H1 (cell line): ENCODE data around the gene PHKG2. TPM values are rescaled to one million over a fixed set of nuclear protein-coding genes. Genes with fewer than 3 reads are reported as not detected.

ENCODE experiments used
- CTCF ChIA-PET: fragments of 300-600 bp; sonication (Branson Sonifier 250); formaldehyde crosslinking; loops from one replicate; lab custom pipeline; 2021; ENCODE audit not compliant: partially characterized antibody; lab: Charles Lee
- POLR2A ChIA-PET: fragments of 300-600 bp; sonication (Branson Sonifier 250); formaldehyde crosslinking; loops from one replicate; lab custom pipeline; 2021; ENCODE audit warnings: inconsistent platforms; ENCODE audit not compliant: partially characterized antibody; lab: Charles Lee
- DNase-seq, 2 experiments: peaks; one replicate each; pipeline versions ENCODE4 v3.0.0 to v3.0.0-alpha.2; 2010 to 2022; ENCODE audit warnings: low spot score in 2 of 2, low read depth in 1 of 2, mixed read lengths in 1 of 2
- FAIRE-seq: peaks from 2 replicates; lab custom pipeline; 2011; peaks lifted over from hg19 to GRCh38; lab: Jason Lieb, UNC
- H2AFZ ChIP-seq: 2 replicates; pipeline ENCODE4 v1.8.1; 2012; ENCODE audit warnings: low read length, inconsistent platforms
- H2AK5ac ChIP-seq: 2 replicates; pipeline ENCODE4 v1.6.1; 2013; ENCODE audit warnings: low read depth, low read length
- H2BK120ac ChIP-seq: replicated peaks from 2 replicates; pipeline ENCODE3; 2013; ENCODE audit warnings: low read depth, low read length, inconsistent platforms
- H2BK12ac ChIP-seq: 2 replicates; pipeline ENCODE4 v1.6.1; 2013; ENCODE audit warnings: low read depth, low read length
- H2BK15ac ChIP-seq: 2 replicates; pipeline ENCODE4 v1.6.1; 2013; ENCODE audit warnings: low read length
- H2BK20ac ChIP-seq: 2 replicates; pipeline ENCODE4 v1.6.1; 2013; ENCODE audit warnings: low read length
- H2BK5ac ChIP-seq: 2 replicates; pipeline ENCODE4 v1.6.1; 2013; ENCODE audit warnings: low read depth, low read length
- H3K14ac ChIP-seq: 2 replicates; pipeline ENCODE4 v1.6.1; 2013; ENCODE audit warnings: inconsistent platforms; ENCODE audit not compliant: insufficient read length
- H3K18ac ChIP-seq: 2 replicates; pipeline ENCODE4 v1.6.1; 2013; ENCODE audit warnings: low read length; ENCODE audit errors: extremely low read depth
- H3K23ac ChIP-seq: 2 replicates; pipeline ENCODE4 v1.6.1; 2013; ENCODE audit warnings: inconsistent platforms; ENCODE audit not compliant: insufficient read length
- H3K23me2 ChIP-seq: 2 replicates; pipeline ENCODE4 v1.6.1; 2013; ENCODE audit warnings: low read depth, low read length
- H3K27ac ChIP-seq: 2 replicates; pipeline ENCODE4 v1.6.1; 2011; ENCODE audit warnings: low read depth, low read length, inconsistent platforms
- H3K27me3 ChIP-seq, 4 experiments: replicated peaks in 1 of 4; 1 replicate in 1 of 4; 2 replicates in 3 of 4; pipeline versions ENCODE4 v1.6.1 to v1.8.1; 2011 to 2013; ENCODE audit warnings: low read length in 3 of 4, mild to moderate bottlenecking in 3 of 4, inconsistent platforms in 2 of 4, mixed read lengths in 2 of 4, moderate library complexity in 1 of 4; ENCODE audit not compliant: control insufficient read depth in 3 of 4, insufficient read depth in 3 of 4; ENCODE audit errors: extremely low read depth in 1 of 4
- H3K36me3 ChIP-seq, 4 experiments: 2 replicates each; pipeline versions ENCODE4 v1.6.1 to v1.8.1; 2011 to 2013; ENCODE audit warnings: mild to moderate bottlenecking in 4 of 4, low read length in 3 of 4, moderate library complexity in 2 of 4, control low read depth in 1 of 4, inconsistent platforms in 1 of 4; ENCODE audit not compliant: insufficient read depth in 4 of 4, control insufficient read depth in 2 of 4
- H3K4ac ChIP-seq: replicated peaks from 2 replicates; pipeline ENCODE3; 2013; ENCODE audit warnings: low read length, low read depth, mixed read lengths, inconsistent platforms; ENCODE audit not compliant: insufficient read length
- H3K4me1 ChIP-seq, 4 experiments: replicated peaks in 1 of 4; 1 replicate in 1 of 4; 2 replicates in 3 of 4; pipeline versions ENCODE4 v1.6.1 to v1.8.1; 2011 to 2013; ENCODE audit warnings: low read length in 3 of 4, inconsistent platforms in 2 of 4, mixed read lengths in 1 of 4; ENCODE audit not compliant: insufficient read depth in 4 of 4, control insufficient read depth in 3 of 4
- H3K4me2 ChIP-seq, 2 experiments: 2 replicates each; pipeline versions ENCODE4 v1.6.1 to v1.8.1; 2011 to 2013; ENCODE audit warnings: low read depth in 2 of 2, low read length in 2 of 2, control low read depth in 1 of 2, inconsistent platforms in 1 of 2, mild to moderate bottlenecking in 1 of 2; ENCODE audit not compliant: insufficient read depth in 1 of 2
- H3K4me3 ChIP-seq, 4 experiments: fragments of 200-600, 300-600 bp in 1 of 4; sonication (generic), shearing (Covaris generic), sonication (Bioruptor Twin) in 1 of 4; 2 replicates each; pipeline versions ENCODE4 v1.5.1 to v1.8.1; 2011 to 2016; ENCODE audit warnings: low read length in 4 of 4, low read depth in 3 of 4, control low read depth in 2 of 4, inconsistent platforms in 2 of 4, mild to moderate bottlenecking in 2 of 4, mixed read lengths in 1 of 4, moderate library complexity in 1 of 4; ENCODE audit not compliant: insufficient read depth in 2 of 4; ENCODE audit errors: extremely low read depth in 1 of 4
- H3K56ac ChIP-seq: replicated peaks from 2 replicates; pipeline ENCODE3; 2013; ENCODE audit warnings: low read depth, mild to moderate bottlenecking, mixed read lengths, low read length, inconsistent platforms; ENCODE audit not compliant: insufficient read length
- H3K79me1 ChIP-seq: 2 replicates; pipeline ENCODE4 v1.6.1; 2013; ENCODE audit warnings: low read depth, low read length, control low read depth
- H3K79me2 ChIP-seq, 2 experiments: 2 replicates each; pipeline versions ENCODE4 v1.6.1 to v1.8.1; 2012 to 2013; ENCODE audit warnings: low read length in 2 of 2, mild to moderate bottlenecking in 2 of 2, inconsistent platforms in 1 of 2; ENCODE audit not compliant: insufficient read depth in 2 of 2, control insufficient read depth in 1 of 2
- H3K9ac ChIP-seq, 4 experiments: replicated peaks in 1 of 4; 1 replicate in 1 of 4; 2 replicates in 3 of 4; pipeline versions ENCODE4 v1.6.1 to v1.8.1; 2011 to 2013; ENCODE audit warnings: low read depth in 3 of 4, low read length in 3 of 4, control low read depth in 2 of 4, mild to moderate bottlenecking in 2 of 4, moderate library complexity in 2 of 4, inconsistent platforms in 1 of 4; ENCODE audit errors: extremely low read depth in 1 of 4
- H3K9me3 ChIP-seq, 2 experiments: 2 replicates each; pipeline versions ENCODE4 v1.6.1 to v1.8.1; 2012 to 2013; ENCODE audit warnings: mild to moderate bottlenecking in 2 of 2, moderate library complexity in 2 of 2, control low read depth in 1 of 2, inconsistent platforms in 1 of 2, low read depth in 1 of 2, low read length in 1 of 2, mixed read lengths in 1 of 2; ENCODE audit not compliant: insufficient read depth in 2 of 2
- H4K20me1 ChIP-seq, 2 experiments: replicated peaks in 1 of 2; 2 replicates each; pipeline versions ENCODE3 to v1.8.1; 2011 to 2013; ENCODE audit warnings: inconsistent platforms in 2 of 2, low read length in 2 of 2, mild to moderate bottlenecking in 1 of 2; ENCODE audit not compliant: insufficient read depth in 2 of 2, control insufficient read depth in 1 of 2
- H4K5ac ChIP-seq: 2 replicates; pipeline ENCODE4 v1.6.1; 2013; ENCODE audit warnings: low read length, low read depth, mixed read lengths, inconsistent platforms; ENCODE audit not compliant: insufficient read length
- H4K8ac ChIP-seq: 2 replicates; pipeline ENCODE4 v1.8.0; 2013; ENCODE audit warnings: mild to moderate bottlenecking, moderate library complexity, low read length, inconsistent platforms; ENCODE audit not compliant: insufficient read depth; ENCODE audit errors: extremely low read depth
- H4K91ac ChIP-seq: replicated peaks from 2 replicates; pipeline ENCODE3; 2013; ENCODE audit warnings: low read length, mixed read lengths, inconsistent platforms; ENCODE audit not compliant: insufficient read length
- KDM5A ChIP-seq: fragments of 200-600 bp; IDR thresholded peaks from 2 replicates; pipeline ENCODE4 v1.7.1; 2012; ENCODE audit warnings: mild to moderate bottlenecking, low read length, inconsistent platforms, mixed read lengths
- POLR2A ChIP-seq, 2 experiments: IDR thresholded peaks; 1 replicate in 1 of 2; 2 replicates in 1 of 2; pipeline ENCODE4 v1.6.1; 2011; ENCODE audit warnings: low read depth in 2 of 2, low read length in 2 of 2, mild to moderate bottlenecking in 2 of 2; ENCODE audit errors: control extremely low read depth in 1 of 2
- SIN3A ChIP-seq, 2 experiments: IDR thresholded peaks in 1 of 2; conservative IDR thresholded peaks in 1 of 2; 2 replicates each; pipeline ENCODE4 v1.6.1; 2011 to 2012; ENCODE audit warnings: low read length in 2 of 2, improper control_type of control experiment in 1 of 2, low read depth in 1 of 2, mild to moderate bottlenecking in 1 of 2
- WGBS, 2 experiments: shearing (Covaris generic) in 1 of 2; methylation state at CpG; one replicate each; pipeline versions ENCODE4 v1.1.6 to v1.1.7; 2013 to 2015; ENCODE audit warnings: low lambda C conversion rate in 2 of 2, mixed read lengths in 2 of 2, inconsistent platforms in 1 of 2, low coverage in 1 of 2, missing lambda C conversion rate in 1 of 2; ENCODE audit not compliant: insufficient replicate concordance in 2 of 2, insufficient coverage in 1 of 2, insufficient read length in 1 of 2; ENCODE audit errors: extremely low coverage in 1 of 2, missing lambda C conversion rate in 1 of 2; 5-methylcytosine and 5-hydroxymethylcytosine counted together
- polyA plus RNA-seq, 7 experiments: library from polyadenylated mRNA; depleted of rRNA in 3 of 7; stranded (reverse) in 5 of 7; unstranded in 2 of 7; fragments of >200 nt in 5 of 7; fragments of 200-250 nt in 2 of 7; gene quantifications; 1 replicate in 5 of 7; 2 replicates in 1 of 7; 4 replicates in 1 of 7; pipeline versions ENCODE4 v1.2.1 to v1.2.3, GENCODE V29; 2011 to 2013; ENCODE audit warnings: missing spikeins in 2 of 7, mixed read lengths in 2 of 7
- total RNA-seq: library from RNA; stranded (reverse); fragmentation: NEBNext Ultra II Directional; extraction: Animal tissue kit (Norgen Biotek cat#: 25700); gene quantifications from 2 replicates; pipeline ENCODE4 v1.2.1, GENCODE V29; 2021

Gene PHKG2
- total and polyA plus RNA-seq, 2 of the 8 experiments (the other 6 are each of a cell fraction or from before 2014, with no cell fraction given): 36.0 to 53.4 TPM

DNA sequence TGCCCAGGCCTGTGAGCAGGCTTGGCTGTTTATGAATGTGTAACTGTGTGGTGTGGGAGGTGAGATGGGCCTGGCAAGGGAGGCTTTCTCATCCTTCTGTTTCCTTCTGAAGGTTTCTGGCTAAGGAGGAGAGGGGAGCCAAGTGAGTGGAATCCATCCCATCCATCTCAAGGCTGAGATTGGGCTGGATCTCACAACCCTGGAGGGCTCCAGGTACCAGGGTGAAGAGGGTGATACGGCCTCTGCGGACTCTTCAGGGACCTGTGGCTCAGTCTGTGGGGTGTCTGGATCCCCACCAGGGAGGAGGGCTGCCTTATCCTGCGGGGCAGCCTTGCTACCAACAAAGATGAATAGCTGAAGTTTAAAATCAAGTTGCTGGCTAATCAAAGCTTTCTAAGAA lies 31.8 kb downstream of the PHKG2 start:
- no peak for TF ChIP-seq KDM5A
- peak in 1 of 2 experiments; percentile 33; a peak in 1 of 3 replicates for TF ChIP-seq POLR2A (IDR thresholded peaks at IDR 0.05; ENCODE audit: control extremely low read depth in 1 of 2, low read depth in 2 of 2, low read length in 2 of 2)
- TF ChIP-seq SIN3A (conservative IDR thresholded peaks at IDR 0.05 in 1 of 2, IDR thresholded peaks at IDR 0.05 in 1 of 2; ENCODE audit: low read depth in 1 of 2, low read length in 2 of 2): no peak
- Histone ChIP-seq H3K27me3 (no peaks in the 10 kb centered on the region; a peak in 1 of 7 replicates), H4K20me1 (peaks cover 0 to 9% of the 10 kb centered on the region in 2 experiments), H3K4me1 (peaks cover 0 to 11% (median 3%) of the 10 kb centered on the region in 4 experiments; a peak in 5 of 7 replicates), H2AFZ (no peak overlapping the region), H3K27ac (no peak overlapping the region), H3K4me3 (no peak overlapping the region), H2BK5ac (no peak overlapping the region), H4K5ac (no peak overlapping the region), H3K36me3 (peaks cover 11 to 25% (median 17%) of the 10 kb centered on the region in 4 experiments; a peak in 6 of 8 replicates), H4K91ac (no peak overlapping the region), H3K4me2 (no peak overlapping the region), H3K56ac (no peak overlapping the region), H3K4ac (no peak overlapping the region), H3K9me3 (no peaks in the 10 kb centered on the region), H3K79me1 (no peaks in the 10 kb centered on the region; the same call in none of the 2 replicates), H3K23ac (no peak overlapping the region), H3K79me2 (peaks cover 0 to 2% of the 10 kb centered on the region in 2 experiments; a peak in 2 of 4 replicates), H3K23me2 (peaks cover 4% of the 10 kb centered on the region; the same call in 1 of the 2 replicates), H3K18ac (no peak overlapping the region), H4K8ac (no peak overlapping the region), H2AK5ac (no peak overlapping the region), H3K14ac (no peak overlapping the region), H2BK12ac (no peak overlapping the region), H3K9ac (no peak overlapping the region), H2BK15ac (no peak overlapping the region), H2BK20ac (no peak overlapping the region), H2BK120ac (no peak overlapping the region)
- DNase-seq (no peak), FAIRE-seq (no peak)
- ChIA-PET POLR2A (interaction anchor here (0.9 to 2.6 kb wide), 7 partner anchors 9 to 26 kb away, joined by 3 to 9 read pairs (median 4); no protein-coding TSS in a partner anchor), CTCF (interaction anchor here (0.9 to 1.0 kb wide), 2 partner anchors 13 to 120 kb away, joined by 3 read pairs; no protein-coding TSS in a partner anchor)
- 95% methylated on average over 3 of the region's 3 CpGs; no CpG with 5 or more reads in 1 of the 2 experiments for WGBS, 2 experiments
